Kidney epithelial cell (primary cell): ENCODE results near the gene HK1. TPM values are rescaled to one million over a fixed set of nuclear protein-coding genes. Genes with fewer than 3 reads are reported as not detected.

Experiments used
- DNase-seq: peaks from one replicate; pipeline ENCODE4 v3.0.0-alpha.2; 2010; ENCODE audit warnings: low read depth
- H3K27me3 ChIP-seq: 2 replicates; pipeline ENCODE4 v1.6.0; 2011; ENCODE audit warnings: low read length; ENCODE audit not compliant: control insufficient read depth, insufficient read depth
- H3K36me3 ChIP-seq: 2 replicates; pipeline ENCODE4 v1.5.1; 2011; ENCODE audit warnings: low read length; ENCODE audit not compliant: control insufficient read depth, insufficient read depth
- H3K4me3 ChIP-seq: 2 replicates; pipeline ENCODE4 v1.5.1; 2011; ENCODE audit warnings: low read depth, mild to moderate bottlenecking, control low read depth, low read length
- CTCF ChIP-seq: IDR thresholded peaks from 2 replicates; pipeline ENCODE4 v1.5.1; 2011; ENCODE audit warnings: mild to moderate bottlenecking, moderate library complexity, low read length, control low read depth, inconsistent platforms; ENCODE audit not compliant: insufficient read depth, poor library complexity, severe bottlenecking
- total RNA-seq: library from RNA; depleted of rRNA; stranded (reverse); fragments of >200 nt; gene quantifications from 2 replicates; pipeline ENCODE4 v1.2.3, GENCODE V29; 2015

The HK1 gene
- total RNA-seq, 1 donor from 2014 or later = 81.7 TPM

GRCh38 chr10:69412232-69412790 lies 134.0 kb downstream of the HK1 start:
- Histone ChIP-seq H3K36me3 (no peaks in the 10 kb centered on the region), H3K27me3 (no peaks in the 10 kb centered on the region), H3K4me3 (no peak overlapping the region)
- no peak for DNase-seq
- TF ChIP-seq CTCF = no peak

- H3K4me3 ChIP-seq = no peak overlapping the region
- H3K27me3 ChIP-seq = no peaks in the 10 kb centered on the region
- no peak for DNase-seq
- H3K36me3 ChIP-seq = no peaks in the 10 kb centered on the region
- TF ChIP-seq CTCF = peak; percentile 66
Measured at GRCh38 chr10:69413221-69413865, 135.0 kb downstream of the HK1 start.

GRCh38 chr10:69414036-69415018 lies 136.0 kb downstream of the HK1 start:
- Histone ChIP-seq H3K4me3 (no peak overlapping the region), H3K27me3 (no peaks in the 10 kb centered on the region), H3K36me3 (no peaks in the 10 kb centered on the region)
- no peak for TF ChIP-seq CTCF
- no peak for DNase-seq

- no peak for TF ChIP-seq CTCF
- Histone ChIP-seq H3K4me3 (no peak overlapping the region), H3K36me3 (no peaks in the 10 kb centered on the region), H3K27me3 (no peaks in the 10 kb centered on the region)
- no peak for DNase-seq
Measured at GRCh38 chr10:69415049-69415448, 136.8 kb downstream of the HK1 start.

- no peak for DNase-seq
- TF ChIP-seq CTCF = no peak
- no peaks in the 10 kb centered on the region for H3K36me3 ChIP-seq
- H3K4me3 ChIP-seq = no peak overlapping the region
- no peaks in the 10 kb centered on the region for H3K27me3 ChIP-seq
Measured at GRCh38 chr10:69415951-69416350, 137.7 kb downstream of the HK1 start.
